Loucy (cell line): Measurements from ENCODE around the gene TRIM15.

Source experiments
- CTCF ChIP-seq: fragments of 200-600 bp; sonication (generic); conservative IDR thresholded peaks from 2 replicates; pipeline ENCODE4 v1.5.1; 2014; ENCODE audit warnings: mild to moderate bottlenecking, antibody characterized with exemption, low read length
- EZH2phosphoT487 ChIP-seq: fragments of 200-600 bp; IDR thresholded peaks from 2 replicates; pipeline ENCODE4 v1.6.1; 2018; ENCODE audit warnings: antibody characterized with exemption, mild to moderate bottlenecking, moderate library complexity, borderline replicate concordance

- TF ChIP-seq CTCF, result no peak
- no peak for TF ChIP-seq EZH2phosphoT487
Observed at GRCh38 chr6:30214657-30214982, 51.3 kb downstream of the TRIM15 start.
